NCI-H1092 treated with DMSO at 0.1 percent for 48 hours (cell line): ENCODE results near the gene RSAD2.
"Not testable (repeated sequence)": the region's sequence is repeated elsewhere in the genome, so short reads cannot be mapped to it uniquely, and the experiment has no call there.

Experiments
- DNase-seq: peaks from one replicate; lab custom pipeline; 2025; lab: John Stamatoyannopoulos, UW

Gene RSAD2

DNA sequence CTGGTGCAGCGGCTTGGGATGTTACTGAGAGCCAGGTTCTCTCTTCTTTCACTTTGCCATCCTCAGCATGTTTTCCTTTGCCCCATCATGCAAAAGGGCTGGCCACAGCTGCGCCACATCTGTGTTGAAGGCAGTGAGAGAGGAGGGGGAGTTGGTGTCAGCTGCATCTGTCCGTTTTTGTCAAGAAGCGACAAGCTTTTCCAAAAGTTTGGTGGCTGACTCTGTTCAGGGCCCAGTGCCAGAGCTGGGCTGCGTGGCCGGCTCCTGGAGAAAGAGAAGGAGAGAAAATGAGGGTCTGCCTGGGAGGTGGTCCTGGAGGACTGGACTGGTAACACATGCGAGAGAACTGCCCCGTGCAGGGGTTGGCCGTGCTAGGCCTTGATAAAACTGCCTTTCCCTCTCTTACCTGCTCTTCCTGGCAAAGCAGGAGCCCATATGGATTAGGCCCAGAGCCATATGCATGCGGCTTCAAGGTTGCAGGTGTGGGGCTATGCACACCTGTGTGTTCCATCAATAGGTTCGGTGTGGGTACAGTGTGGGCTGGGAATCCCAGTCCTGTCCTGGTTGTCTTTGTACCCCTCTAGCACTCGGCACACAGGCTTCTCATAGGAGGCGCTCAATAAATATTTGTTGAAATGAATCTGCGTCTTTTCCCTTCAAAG is 48.6 kb downstream of the RSAD2 start:
- DNase-seq = no peak

DNA sequence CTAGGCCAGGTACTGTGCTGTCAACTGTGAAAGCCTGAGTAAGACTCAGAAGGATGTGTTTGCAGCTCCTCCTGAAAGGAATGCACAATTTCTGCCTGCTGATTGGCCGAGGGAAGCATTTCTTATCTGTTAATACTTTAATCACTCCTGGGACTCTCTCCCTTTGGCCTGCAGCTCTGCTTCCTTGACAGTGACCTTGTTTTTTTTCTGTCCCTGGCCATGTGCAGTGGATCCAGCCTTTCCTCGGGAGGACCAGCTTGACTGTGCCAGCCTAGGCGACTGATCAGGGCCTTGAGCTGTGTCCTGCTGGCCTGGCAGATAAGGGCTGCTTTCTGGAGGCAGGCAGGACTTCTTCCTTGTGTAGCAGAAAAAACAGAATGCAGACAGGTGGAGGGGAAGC is 49.6 kb downstream of the RSAD2 start:
- no peak for DNase-seq

DNA sequence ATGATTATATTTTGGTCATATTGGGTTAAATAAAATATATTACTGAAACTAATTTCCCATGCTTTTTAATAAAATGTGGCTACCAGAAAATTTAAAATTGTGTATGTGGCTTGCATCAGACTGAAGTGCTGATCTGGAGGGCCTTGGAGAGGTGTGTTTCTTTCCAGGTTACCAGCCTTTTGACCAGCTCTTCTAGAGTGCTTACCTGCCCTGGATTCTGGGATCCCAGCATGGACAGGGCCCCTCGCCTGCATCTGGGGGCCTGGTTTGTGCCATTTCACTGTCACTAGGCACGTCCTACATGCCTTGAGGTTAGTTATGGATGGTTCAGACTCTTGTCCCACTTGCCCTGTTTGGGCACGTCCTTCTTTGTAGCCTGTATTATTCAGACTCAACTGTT is 50.2 kb downstream of the RSAD2 start:
- DNase-seq = no peak

- no peak for DNase-seq
Observed at GRCh38 chr2:6928452-6928851, 50.9 kb downstream of the RSAD2 start.

GRCh38 chr2:6929196-6929819 is 51.7 kb downstream of the RSAD2 start:
- no peak for DNase-seq

GRCh38 chr2:6930923-6931647 is 53.5 kb downstream of the RSAD2 start:
- DNase-seq = no peak

GRCh38 chr2:6931753-6932152 is 54.2 kb downstream of the RSAD2 start:
- DNase-seq = no peak

GRCh38 chr2:6932206-6932605 is 54.6 kb downstream of the RSAD2 start:
- no peak for DNase-seq

- no peak for DNase-seq
Observed at GRCh38 chr2:6932828-6933227, 55.3 kb downstream of the RSAD2 start.

DNA sequence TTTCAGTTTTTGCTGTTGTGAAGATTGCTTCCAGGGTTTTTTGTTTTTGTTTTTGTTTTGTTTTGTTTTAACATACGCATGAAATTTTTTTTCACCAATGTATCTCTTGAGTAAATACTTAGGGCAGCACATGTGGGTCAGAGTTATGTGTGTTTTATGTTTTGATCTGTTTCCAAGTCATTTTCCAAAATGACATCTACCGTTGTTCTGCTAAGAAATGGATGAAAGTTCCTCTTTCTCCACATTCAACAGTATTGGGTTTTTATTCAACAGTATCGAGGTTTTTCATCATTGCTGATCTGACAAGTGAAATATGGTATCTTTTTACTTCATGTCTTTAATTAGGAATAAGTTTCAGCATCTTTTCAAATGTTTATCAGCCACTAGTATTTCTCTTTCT is 56.3 kb downstream of the RSAD2 start:
- DNase-seq = no peak

DNA sequence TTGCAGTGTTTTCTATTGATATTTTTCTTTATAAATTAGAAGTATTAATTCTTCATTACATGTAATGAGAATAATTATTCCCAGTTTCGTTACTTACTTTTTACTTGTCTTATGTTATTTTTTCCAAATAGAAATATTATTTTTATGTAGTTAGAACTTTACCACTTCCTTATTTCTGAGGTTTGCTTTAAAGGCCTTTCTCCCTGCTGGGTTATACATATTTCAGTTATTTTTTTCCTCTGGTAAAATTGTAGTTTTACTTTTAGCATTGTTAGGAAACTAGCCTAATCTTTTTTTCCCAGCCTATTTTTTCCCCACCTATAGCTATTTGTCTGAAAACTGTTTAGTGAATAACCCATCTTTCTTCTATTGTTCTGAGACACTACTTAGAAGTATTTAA is 56.8 kb downstream of the RSAD2 start:
- no peak for DNase-seq

- DNase-seq = no peak
Observed at GRCh38 chr2:6934758-6935651, 57.4 kb downstream of the RSAD2 start.

- DNase-seq = not testable (repeated sequence)
Observed at GRCh38 chr2:6935652-6936020, 58.1 kb downstream of the RSAD2 start.

- DNase-seq = no peak
Observed at GRCh38 chr2:6937157-6937556, 59.6 kb downstream of the RSAD2 start.

DNA sequence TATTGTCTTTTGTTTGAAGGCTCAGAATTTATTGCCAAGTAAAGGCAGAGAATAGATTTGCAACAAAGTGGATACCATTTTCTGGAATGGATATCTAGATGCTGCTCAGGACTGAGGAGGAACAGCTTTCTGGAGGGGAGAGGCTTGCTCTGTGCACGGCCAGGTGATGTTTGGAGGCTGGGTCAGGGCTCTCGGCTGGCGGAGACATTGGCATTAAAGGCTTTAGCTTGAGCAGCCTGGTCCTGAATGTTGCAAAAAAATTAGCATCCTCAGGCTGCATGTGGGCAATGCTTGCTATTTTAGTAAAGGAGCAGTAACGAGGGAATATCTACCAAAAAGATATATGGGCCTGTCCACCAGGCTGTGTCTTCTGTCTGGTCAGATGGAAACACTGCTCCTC is 60.0 kb downstream of the RSAD2 start:
- no peak for DNase-seq

DNA sequence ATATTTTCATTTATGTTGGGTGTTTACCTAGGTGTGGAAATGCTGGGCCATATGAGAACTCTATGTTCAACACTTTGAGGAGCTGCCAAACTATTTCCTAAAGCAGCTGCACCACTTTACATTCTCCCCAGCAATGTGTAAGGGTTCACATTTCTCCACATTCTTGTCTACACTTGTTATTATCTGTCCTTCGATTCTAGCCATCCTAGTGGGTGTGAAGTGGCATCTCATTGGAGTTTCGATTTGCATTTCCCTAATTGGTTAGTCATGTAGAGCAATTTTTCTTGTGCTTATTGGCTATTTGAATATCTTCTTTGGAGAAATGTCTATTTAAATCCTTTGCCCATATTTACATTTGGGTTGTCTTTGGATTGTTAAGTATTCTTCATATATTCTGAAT is 61.5 kb downstream of the RSAD2 start:
- no peak for DNase-seq

DNA sequence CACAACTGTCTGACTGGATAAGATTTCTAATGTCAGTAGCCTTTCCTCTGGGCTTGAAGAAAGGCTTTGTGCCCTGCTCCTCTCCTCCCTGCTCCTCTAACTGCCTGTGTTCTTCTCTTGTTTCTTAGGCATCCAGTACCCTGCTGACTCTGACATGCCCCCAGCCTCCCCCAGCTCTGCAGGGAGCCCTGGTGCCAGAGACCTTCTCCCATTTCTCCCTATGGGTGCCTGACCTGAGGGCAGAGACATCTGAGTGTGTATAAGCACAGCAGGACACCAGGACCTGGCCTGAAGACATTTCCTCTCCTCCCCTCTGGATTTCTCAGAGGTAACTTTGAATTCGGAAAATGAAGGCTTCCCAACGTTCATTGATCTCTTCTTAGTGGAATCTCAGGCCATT is 63.2 kb downstream of the RSAD2 start:
- no peak for DNase-seq

DNA sequence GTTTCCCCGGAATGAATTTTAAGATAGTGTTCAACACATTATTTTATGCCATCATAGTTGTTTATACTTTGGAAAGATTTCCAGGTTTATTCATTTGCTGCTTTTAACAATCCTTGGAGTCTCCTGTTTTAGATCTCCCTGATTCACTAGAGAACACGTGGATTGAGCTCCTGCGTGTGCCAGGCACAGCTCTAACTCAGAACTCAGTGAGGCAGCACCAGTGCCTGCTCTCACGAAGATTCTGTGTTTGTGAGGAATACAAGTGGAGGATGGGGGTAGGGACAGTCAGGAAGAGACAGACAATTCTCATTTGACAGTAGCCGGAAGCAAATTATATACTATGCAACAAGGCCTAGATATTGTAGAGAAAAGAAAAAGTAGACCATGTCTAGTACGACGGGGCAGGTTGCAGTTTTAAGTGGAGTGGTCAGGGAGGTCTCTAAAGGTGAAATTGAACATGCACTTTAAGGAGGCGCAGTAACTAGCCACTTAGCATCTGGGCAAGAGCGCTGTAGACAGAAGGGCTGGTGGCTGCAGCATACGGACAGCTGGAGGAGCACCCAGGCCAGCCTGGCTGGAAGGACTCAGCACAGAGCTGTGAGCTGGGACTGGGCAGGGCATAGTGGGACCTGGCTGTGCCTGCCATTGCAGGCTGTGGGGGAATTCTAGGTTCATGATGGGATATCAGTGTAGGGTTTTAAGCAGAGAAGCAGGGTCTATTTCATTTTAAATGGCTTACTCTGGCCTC is 63.9 kb downstream of the RSAD2 start:
- DNase-seq = no peak

GRCh38 chr2:6942848-6943247 is 65.3 kb downstream of the RSAD2 start:
- no peak for DNase-seq

DNA sequence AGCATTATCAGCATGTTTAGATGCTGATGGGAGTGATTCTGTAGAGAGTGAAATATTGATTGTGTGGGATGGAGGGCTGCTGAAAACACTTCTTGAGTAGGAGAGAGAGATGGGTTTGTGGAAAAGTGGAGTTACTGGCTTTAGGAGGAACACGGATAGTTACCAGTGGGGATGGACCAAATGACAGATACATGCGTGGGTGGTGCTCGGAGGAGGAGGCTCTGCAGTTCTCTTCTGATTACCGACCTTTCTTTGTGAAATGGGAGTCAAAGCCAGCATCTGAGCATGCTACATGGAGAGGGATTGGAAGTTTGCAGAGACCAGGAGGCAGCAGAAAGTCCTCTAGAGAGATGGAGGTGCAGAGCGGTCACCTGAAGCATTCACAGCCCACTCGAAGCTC is 65.9 kb downstream of the RSAD2 start:
- no peak for DNase-seq

- no peak for DNase-seq
Observed at GRCh38 chr2:6943971-6944370, 66.4 kb downstream of the RSAD2 start.

DNA sequence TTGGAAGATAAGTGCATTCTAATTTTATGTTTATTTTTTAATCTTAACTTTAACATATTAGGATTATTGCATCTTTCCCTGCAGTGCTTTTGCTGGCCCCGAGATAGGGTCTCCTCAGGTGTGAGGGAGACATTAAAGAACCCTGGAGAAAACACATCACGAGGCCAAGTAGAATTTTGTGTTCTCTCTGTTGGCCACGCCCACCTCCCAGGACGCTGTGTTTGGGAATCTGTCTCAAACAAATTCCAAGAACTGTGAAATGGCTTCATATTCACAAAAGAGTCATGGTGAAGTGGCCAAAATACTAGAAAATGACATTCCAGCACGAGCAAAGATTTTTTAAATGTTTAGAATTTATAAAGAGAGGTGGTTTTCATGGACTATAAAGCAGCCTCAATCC is 67.0 kb downstream of the RSAD2 start:
- no peak for DNase-seq
